ES-I3 (cell line): ENCODE data around the gene NCEH1.
"Not testable (repeated sequence)": the region's sequence is repeated elsewhere in the genome, so short reads cannot be mapped to it uniquely, and the experiment has no call there.

Source experiments
- H3K36me3 ChIP-seq: 2 replicates; pipeline ENCODE4 v1.6.1; 2013; ENCODE audit warnings: mild to moderate bottlenecking, low read length, control low read depth, moderate library complexity; ENCODE audit not compliant: insufficient read depth
- H3K4me1 ChIP-seq: 2 replicates; pipeline ENCODE4 v1.6.1; 2013; ENCODE audit warnings: mild to moderate bottlenecking, control low read depth, low read length; ENCODE audit not compliant: insufficient read depth
- H3K9ac ChIP-seq: 2 replicates; pipeline ENCODE4 v1.6.1; 2013; ENCODE audit warnings: low read depth, mild to moderate bottlenecking, low read length, moderate library complexity
- H3K9me3 ChIP-seq: 2 replicates; pipeline ENCODE4 v1.6.1; 2013; ENCODE audit warnings: mild to moderate bottlenecking, low read length, moderate library complexity; ENCODE audit not compliant: control insufficient read depth, insufficient read depth

Gene NCEH1

GRCh38 chr3:172612871-172613678 lies 97.8 kb downstream of the NCEH1 start:
- Histone ChIP-seq H3K4me1 (no peaks in the 10 kb centered on the region), H3K9me3 (peaks cover 7% of the 10 kb centered on the region; the same call in 1 of the 2 replicates), H3K36me3 (no peaks in the 10 kb centered on the region), H3K9ac (no peak overlapping the region)

GRCh38 chr3:172609750-172610149 lies 101.1 kb downstream of the NCEH1 start:
- H3K4me1 ChIP-seq = peaks cover 4% of the 10 kb centered on the region; the same call in 1 of the 2 replicates
- peaks cover 7% of the 10 kb centered on the region; the same call in 1 of the 2 replicates for H3K9me3 ChIP-seq
- no peaks in the 10 kb centered on the region for H3K36me3 ChIP-seq
- no peak overlapping the region for H3K9ac ChIP-seq

- Histone ChIP-seq H3K9me3 (peaks cover 7% of the 10 kb centered on the region; the same call in 1 of the 2 replicates), H3K9ac (no peak overlapping the region), H3K4me1 (peaks cover 4% of the 10 kb centered on the region; the same call in 1 of the 2 replicates), H3K36me3 (no peaks in the 10 kb centered on the region)
These were observed 102.3 kb downstream of the NCEH1 start for GRCh38 chr3:172608575-172608974.

- Histone ChIP-seq H3K4me1 (peaks cover 4% of the 10 kb centered on the region; the same call in 1 of the 2 replicates), H3K36me3 (no peaks in the 10 kb centered on the region), H3K9me3 (peaks cover 7% of the 10 kb centered on the region; the same call in 1 of the 2 replicates), H3K9ac (no peak overlapping the region)
These were observed 103.4 kb downstream of the NCEH1 start for GRCh38 chr3:172607305-172608121.

- Histone ChIP-seq H3K4me1 (peaks cover 4% of the 10 kb centered on the region; the same call in 1 of the 2 replicates), H3K9ac (no peak overlapping the region), H3K36me3 (no peaks in the 10 kb centered on the region), H3K9me3 (peaks cover 7% of the 10 kb centered on the region; the same call in 1 of the 2 replicates)
These were observed 104.8 kb downstream of the NCEH1 start for GRCh38 chr3:172606021-172606420.

- no peak overlapping the region for H3K9ac ChIP-seq
- H3K4me1 ChIP-seq = peaks cover 4% of the 10 kb centered on the region; the same call in 1 of the 2 replicates
- H3K36me3 ChIP-seq = no peaks in the 10 kb centered on the region
- H3K9me3 ChIP-seq = no peaks in the 10 kb centered on the region; the same call in 1 of the 2 replicates
These were observed 105.8 kb downstream of the NCEH1 start for GRCh38 chr3:172604895-172605646.

- no peaks in the 10 kb centered on the region for H3K36me3 ChIP-seq
- no peak overlapping the region for H3K9ac ChIP-seq
- H3K9me3 ChIP-seq = no peaks in the 10 kb centered on the region
- H3K4me1 ChIP-seq = no peaks in the 10 kb centered on the region
These were observed 109.6 kb downstream of the NCEH1 start for GRCh38 chr3:172601066-172601832.

- no peaks in the 10 kb centered on the region for H3K4me1 ChIP-seq
- no peaks in the 10 kb centered on the region for H3K9me3 ChIP-seq
- H3K9ac ChIP-seq = no peak overlapping the region
- H3K36me3 ChIP-seq = no peaks in the 10 kb centered on the region
These were observed 110.2 kb downstream of the NCEH1 start for GRCh38 chr3:172600644-172601065.

GRCh38 chr3:172598904-172599303 lies 112.0 kb downstream of the NCEH1 start:
- H3K4me1 ChIP-seq = no peaks in the 10 kb centered on the region
- H3K36me3 ChIP-seq = no peaks in the 10 kb centered on the region
- no peak overlapping the region for H3K9ac ChIP-seq
- H3K9me3 ChIP-seq = no peaks in the 10 kb centered on the region

- Histone ChIP-seq H3K9ac (no peak overlapping the region), H3K4me1 (no peaks in the 10 kb centered on the region), H3K36me3 (no peaks in the 10 kb centered on the region)
These were observed 114.5 kb downstream of the NCEH1 start for GRCh38 chr3:172596394-172596706.

GRCh38 chr3:172595664-172596393 lies 115.0 kb downstream of the NCEH1 start:
- Histone ChIP-seq H3K36me3 (no peaks in the 10 kb centered on the region), H3K9me3 (no peaks in the 10 kb centered on the region), H3K9ac (no peak overlapping the region), H3K4me1 (no peaks in the 10 kb centered on the region)

More at GRCh38 chr3:172596394-172596706, 114.5 kb downstream of the NCEH1 start:
- no peaks in the 10 kb centered on the region for H3K9me3 ChIP-seq

- not testable (repeated sequence) for H3K9ac ChIP-seq, H3K36me3 ChIP-seq, H3K4me1 ChIP-seq, H3K9me3 ChIP-seq
These were observed 115.8 kb downstream of the NCEH1 start for GRCh38 chr3:172594900-172595663.
